Duodenal mucosa (tissue), 2 donors: Measurements from ENCODE around the gene LPP.

ENCODE experiments used
- H3K27ac ChIP-seq: one replicate; pipeline ENCODE4 v1.7.0; 2013; ENCODE audit warnings: low read depth, low read length
- H3K27me3 ChIP-seq, 2 donors: one replicate each; pipeline ENCODE4 v1.7.0; 2013; ENCODE audit warnings: low read length in 2 of 2, control low read depth in 1 of 2; ENCODE audit not compliant: insufficient read depth in 2 of 2, control insufficient read depth in 1 of 2
- H3K36me3 ChIP-seq, 2 donors: one replicate each; pipeline ENCODE4 v1.7.0; 2013; ENCODE audit warnings: low read length in 2 of 2, control low read depth in 1 of 2; ENCODE audit not compliant: insufficient read depth in 2 of 2, control insufficient read depth in 1 of 2
- H3K4me1 ChIP-seq, 2 donors: one replicate each; pipeline ENCODE4 v1.7.0; 2013; ENCODE audit warnings: low read length in 2 of 2, control low read depth in 1 of 2; ENCODE audit not compliant: insufficient read depth in 2 of 2, control insufficient read depth in 1 of 2
- H3K4me3 ChIP-seq, 2 donors: one replicate each; pipeline ENCODE4 v1.7.0; 2013; ENCODE audit warnings: low read length in 2 of 2, low read depth in 1 of 2
- H3K9ac ChIP-seq, 2 donors: one replicate each; pipeline ENCODE4 v1.7.0; 2013; ENCODE audit warnings: low read length in 2 of 2, low read depth in 1 of 2
- H3K9me3 ChIP-seq, 2 donors: one replicate each; pipeline ENCODE4 v1.7.0; 2013; ENCODE audit warnings: low read length in 2 of 2, control low read depth in 1 of 2; ENCODE audit not compliant: control insufficient read depth in 1 of 2

LPP gene

GRCh38 chr3:188761964-188762363 is 608.0 kb downstream of the LPP start:
- H3K9ac ChIP-seq: no peak overlapping the region
- H3K9me3 ChIP-seq: no peaks in the 10 kb centered on the region
- H3K27ac ChIP-seq: no peak overlapping the region
- peaks cover 4 to 6% of the 10 kb centered on the region in 2 donors for H3K36me3 ChIP-seq
- H3K4me3 ChIP-seq: no peak overlapping the region
- no peaks in the 10 kb centered on the region for H3K27me3 ChIP-seq
- H3K4me1 ChIP-seq: no peaks in the 10 kb centered on the region

- H3K27me3 ChIP-seq: no peaks in the 10 kb centered on the region
- H3K27ac ChIP-seq: no peak overlapping the region
- no peak overlapping the region for H3K9ac ChIP-seq
- no peaks in the 10 kb centered on the region for H3K9me3 ChIP-seq
- peaks cover 1 to 6% of the 10 kb centered on the region in 2 donors for H3K36me3 ChIP-seq
- no peak overlapping the region for H3K4me3 ChIP-seq
- no peaks in the 10 kb centered on the region for H3K4me1 ChIP-seq
Measured at GRCh38 chr3:188764609-188765008, 610.7 kb downstream of the LPP start.

- Histone ChIP-seq H3K9ac (no peak overlapping the region), H3K4me3 (no peak overlapping the region), H3K27ac (no peak overlapping the region), H3K36me3 (no peaks in the 10 kb centered on the region), H3K9me3 (no peaks in the 10 kb centered on the region), H3K27me3 (no peaks in the 10 kb centered on the region), H3K4me1 (no peaks in the 10 kb centered on the region)
Measured at GRCh38 chr3:188769831-188770230, 615.9 kb downstream of the LPP start.

- H3K9me3 ChIP-seq: no peaks in the 10 kb centered on the region
- H3K4me3 ChIP-seq: no peak overlapping the region
- H3K36me3 ChIP-seq: no peaks in the 10 kb centered on the region
- H3K4me1 ChIP-seq: no peaks in the 10 kb centered on the region
- no peaks in the 10 kb centered on the region for H3K27me3 ChIP-seq
- no peak overlapping the region for H3K27ac ChIP-seq
- H3K9ac ChIP-seq: no peak overlapping the region
Measured at GRCh38 chr3:188772886-188773285, 618.9 kb downstream of the LPP start.

GRCh38 chr3:188775412-188775811 is 621.5 kb downstream of the LPP start:
- H3K27ac ChIP-seq: no peak overlapping the region
- no peak overlapping the region for H3K9ac ChIP-seq
- H3K27me3 ChIP-seq: no peaks in the 10 kb centered on the region
- no peaks in the 10 kb centered on the region for H3K4me1 ChIP-seq
- no peaks in the 10 kb centered on the region for H3K36me3 ChIP-seq
- H3K4me3 ChIP-seq: no peak overlapping the region
- H3K9me3 ChIP-seq: no peaks in the 10 kb centered on the region

GRCh38 chr3:188776447-188776846 is 622.5 kb downstream of the LPP start:
- H3K9ac ChIP-seq: no peak overlapping the region
- H3K27me3 ChIP-seq: no peaks in the 10 kb centered on the region
- H3K9me3 ChIP-seq: no peaks in the 10 kb centered on the region
- no peak overlapping the region for H3K4me3 ChIP-seq
- H3K4me1 ChIP-seq: no peaks in the 10 kb centered on the region
- no peaks in the 10 kb centered on the region for H3K36me3 ChIP-seq
- no peak overlapping the region for H3K27ac ChIP-seq

GRCh38 chr3:188778091-188778852 is 624.3 kb downstream of the LPP start:
- Histone ChIP-seq H3K36me3 (no peaks in the 10 kb centered on the region), H3K27me3 (no peaks in the 10 kb centered on the region), H3K4me1 (no peaks in the 10 kb centered on the region), H3K27ac (no peak overlapping the region), H3K9ac (no peak overlapping the region), H3K4me3 (no peak overlapping the region), H3K9me3 (no peaks in the 10 kb centered on the region)

GRCh38 chr3:188779281-188779980 is 625.5 kb downstream of the LPP start:
- no peak overlapping the region for H3K4me3 ChIP-seq

DNA sequence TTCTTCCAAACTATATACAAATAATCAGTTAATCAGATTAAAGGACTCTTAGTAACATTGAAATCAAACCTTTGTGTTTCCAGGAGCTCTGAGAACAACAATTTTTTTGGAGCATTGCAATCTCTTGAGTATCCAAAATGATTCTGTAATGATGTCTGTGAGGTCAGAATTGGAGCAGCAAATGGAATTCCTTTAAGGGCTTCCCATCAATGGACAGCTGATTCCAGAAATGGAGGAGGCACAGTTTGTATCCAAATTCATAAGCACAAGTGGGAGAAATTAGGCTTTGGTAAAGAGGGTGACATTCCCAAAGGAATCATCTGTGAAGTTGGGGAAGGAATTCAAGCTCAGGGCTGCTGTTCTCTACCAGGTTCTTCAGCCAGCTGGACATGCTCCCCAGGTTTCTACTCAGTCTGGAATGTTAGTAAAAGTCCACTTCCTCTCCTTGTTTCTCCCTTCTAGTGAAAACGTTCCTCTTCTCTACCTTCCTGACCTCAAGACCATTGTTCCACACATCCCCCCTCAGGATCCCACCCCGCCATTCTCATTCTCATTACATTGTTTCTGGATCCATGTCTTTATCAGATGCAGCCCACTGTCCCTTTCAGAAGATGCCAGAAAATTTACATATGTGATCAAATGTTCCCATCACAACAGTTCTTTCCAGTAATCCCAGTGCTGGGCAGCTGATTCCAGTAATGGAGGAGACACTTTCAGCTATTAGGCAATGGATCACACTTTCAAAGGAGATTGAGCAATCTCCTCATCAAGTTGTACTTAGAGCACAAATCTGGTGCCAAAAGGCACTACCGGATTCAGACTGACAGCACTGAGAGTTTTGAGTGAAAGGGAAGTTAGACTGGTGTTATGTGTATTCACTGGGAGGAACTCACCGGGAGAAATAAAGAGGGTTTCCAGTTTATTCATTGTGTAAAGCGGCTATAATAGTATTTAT is 626.5 kb downstream of the LPP start:
- Histone ChIP-seq H3K9ac (no peak overlapping the region), H3K36me3 (no peaks in the 10 kb centered on the region), H3K4me1 (no peaks in the 10 kb centered on the region), H3K9me3 (no peaks in the 10 kb centered on the region), H3K27me3 (no peaks in the 10 kb centered on the region), H3K27ac (no peak overlapping the region), H3K4me3 (no peak overlapping the region)

More at GRCh38 chr3:188779281-188779980, 625.5 kb downstream of the LPP start:
- no peaks in the 10 kb centered on the region for H3K9me3 ChIP-seq
- H3K27me3 ChIP-seq: no peaks in the 10 kb centered on the region
- no peaks in the 10 kb centered on the region for H3K4me1 ChIP-seq
- H3K9ac ChIP-seq: no peak overlapping the region
- no peak overlapping the region for H3K27ac ChIP-seq
- H3K36me3 ChIP-seq: no peaks in the 10 kb centered on the region
